HFF-Myc (cell line): ENCODE results near the gene YIPF4.

Source experiments
- DNase-seq: peaks from one replicate; pipeline ENCODE4 v3.0.0-alpha.2; 2011; ENCODE audit warnings: low read depth; ENCODE audit errors: extremely low read depth
- H3K4me3 ChIP-seq: replicated peaks from 2 replicates; pipeline ENCODE4 v1.5.1; 2011; ENCODE audit warnings: low read depth, mild to moderate bottlenecking, control low read depth, low read length
- TF ChIP-seq, protein P1 (sequence below): IDR thresholded peaks from 2 replicates; pipeline ENCODE4 v1.5.1; 2012; ENCODE audit warnings: mild to moderate bottlenecking, low read depth, low read length, control low read depth; ENCODE audit errors: missing control alignments

Gene YIPF4

GRCh38 chr2:32277674-32278477, at the start of gene YIPF4:
Gene YIPF4 (plus strand): TSS chr2:32277904. CDS start chr2:32278156, 252 bp downstream.
- TF ChIP-seq, protein P1, sequence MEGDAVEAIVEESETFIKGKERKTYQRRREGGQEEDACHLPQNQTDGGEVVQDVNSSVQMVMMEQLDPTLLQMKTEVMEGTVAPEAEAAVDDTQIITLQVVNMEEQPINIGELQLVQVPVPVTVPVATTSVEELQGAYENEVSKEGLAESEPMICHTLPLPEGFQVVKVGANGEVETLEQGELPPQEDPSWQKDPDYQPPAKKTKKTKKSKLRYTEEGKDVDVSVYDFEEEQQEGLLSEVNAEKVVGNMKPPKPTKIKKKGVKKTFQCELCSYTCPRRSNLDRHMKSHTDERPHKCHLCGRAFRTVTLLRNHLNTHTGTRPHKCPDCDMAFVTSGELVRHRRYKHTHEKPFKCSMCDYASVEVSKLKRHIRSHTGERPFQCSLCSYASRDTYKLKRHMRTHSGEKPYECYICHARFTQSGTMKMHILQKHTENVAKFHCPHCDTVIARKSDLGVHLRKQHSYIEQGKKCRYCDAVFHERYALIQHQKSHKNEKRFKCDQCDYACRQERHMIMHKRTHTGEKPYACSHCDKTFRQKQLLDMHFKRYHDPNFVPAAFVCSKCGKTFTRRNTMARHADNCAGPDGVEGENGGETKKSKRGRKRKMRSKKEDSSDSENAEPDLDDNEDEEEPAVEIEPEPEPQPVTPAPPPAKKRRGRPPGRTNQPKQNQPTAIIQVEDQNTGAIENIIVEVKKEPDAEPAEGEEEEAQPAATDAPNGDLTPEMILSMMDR: no peak
- peak; percentile 85 for DNase-seq
- H3K4me3 ChIP-seq: peak within 1 kb of the TSS; percentile 91

DNA sequence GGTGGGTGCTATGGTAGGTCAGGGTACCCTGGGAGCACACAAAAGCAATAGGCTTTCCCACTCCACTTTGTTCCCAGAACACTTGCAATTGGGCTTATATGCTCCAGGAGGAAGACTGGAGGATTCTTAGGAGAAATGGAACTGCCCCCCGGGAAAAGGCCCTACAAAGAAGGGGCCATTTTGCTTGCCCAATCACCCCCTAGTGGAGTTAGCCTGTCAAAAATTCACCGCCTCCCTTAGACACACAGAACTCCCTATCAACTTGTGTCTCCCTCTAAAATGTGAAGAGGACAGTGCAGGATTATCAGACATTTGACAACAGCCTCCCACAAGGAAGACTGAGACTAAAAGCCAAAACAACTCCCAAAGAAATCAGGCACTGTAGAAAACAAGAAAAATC, 49.5 kb upstream of the YIPF4 start:
- TF ChIP-seq, protein P1: no peak
- no peak for DNase-seq
- H3K4me3 ChIP-seq: no peak overlapping the region

GRCh38 chr2:32229635-32230034, 48.1 kb upstream of the YIPF4 start:
- DNase-seq: no peak
- H3K4me3 ChIP-seq: no peak overlapping the region
- TF ChIP-seq, protein P1: no peak

DNA sequence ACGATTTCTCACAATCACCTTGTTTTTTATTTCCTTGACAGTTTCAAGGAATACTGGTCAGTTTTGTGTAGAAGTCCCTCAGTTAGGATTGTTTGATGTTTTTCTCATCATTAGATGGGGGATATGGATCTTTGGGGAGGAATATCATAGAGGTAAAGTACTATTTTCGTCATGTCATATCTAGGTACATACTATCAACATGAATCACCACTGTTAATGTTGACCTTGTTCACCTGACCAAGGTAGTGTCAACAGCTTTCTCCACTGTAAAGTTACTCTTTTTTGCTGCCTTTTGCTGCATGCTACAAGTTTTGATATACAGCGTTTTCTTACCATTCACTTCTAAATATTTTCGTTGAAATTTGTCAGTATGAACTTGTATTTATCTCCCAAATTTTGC, 45.7 kb upstream of the YIPF4 start:
- TF ChIP-seq, protein P1: no peak
- DNase-seq: no peak
- no peak overlapping the region for H3K4me3 ChIP-seq

DNA sequence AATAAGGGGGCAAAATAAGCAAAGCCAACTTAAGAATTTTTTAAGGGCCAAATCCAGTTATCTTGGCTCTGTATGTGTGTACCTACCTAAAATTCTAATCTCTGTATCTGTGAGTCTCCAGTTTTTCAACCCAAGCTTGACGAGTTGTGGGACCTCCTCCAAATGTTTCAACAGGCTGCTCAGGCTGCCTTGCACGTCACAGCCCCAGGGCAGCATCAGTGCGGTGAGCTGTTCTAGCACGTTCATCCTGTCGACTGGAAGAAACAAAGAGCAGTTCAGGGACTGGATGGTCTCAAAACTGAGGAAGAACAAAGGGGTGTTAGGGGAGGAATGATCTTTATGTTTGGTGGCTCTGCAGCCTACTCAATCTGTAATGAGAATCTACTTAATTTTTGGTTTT, 42.4 kb upstream of the YIPF4 start:
- DNase-seq: no peak
- TF ChIP-seq, protein P1: no peak
- no peak overlapping the region for H3K4me3 ChIP-seq

GRCh38 chr2:32237488-32237887, 40.2 kb upstream of the YIPF4 start:
- TF ChIP-seq, protein P1: no peak
- DNase-seq: no peak
- H3K4me3 ChIP-seq: no peak overlapping the region
